ENCODE measurements around the gene VAMP5.

The VAMP5 gene

DNA sequence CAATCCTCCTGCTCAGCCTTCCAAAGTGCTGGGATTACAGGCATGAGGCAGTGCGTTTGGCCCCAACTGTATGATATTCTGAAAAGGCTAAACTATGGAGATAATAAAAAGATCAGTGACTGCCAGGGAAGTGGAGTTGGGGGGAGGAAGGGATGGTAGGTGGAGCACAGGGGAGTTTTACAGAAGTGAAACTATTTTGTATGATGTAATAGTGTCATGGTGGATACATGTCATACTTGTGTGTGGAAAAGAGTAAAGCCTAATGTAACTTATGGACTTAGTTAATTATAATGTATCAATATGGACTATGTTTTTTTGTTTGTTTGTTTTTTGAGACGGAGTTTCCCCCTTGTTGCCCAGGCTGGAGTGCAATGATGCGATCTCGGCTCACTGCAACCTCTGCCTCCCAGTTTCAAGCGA lies 20.1 kb upstream of the VAMP5 start:
- TF ChIP-seq, protein P1, sequence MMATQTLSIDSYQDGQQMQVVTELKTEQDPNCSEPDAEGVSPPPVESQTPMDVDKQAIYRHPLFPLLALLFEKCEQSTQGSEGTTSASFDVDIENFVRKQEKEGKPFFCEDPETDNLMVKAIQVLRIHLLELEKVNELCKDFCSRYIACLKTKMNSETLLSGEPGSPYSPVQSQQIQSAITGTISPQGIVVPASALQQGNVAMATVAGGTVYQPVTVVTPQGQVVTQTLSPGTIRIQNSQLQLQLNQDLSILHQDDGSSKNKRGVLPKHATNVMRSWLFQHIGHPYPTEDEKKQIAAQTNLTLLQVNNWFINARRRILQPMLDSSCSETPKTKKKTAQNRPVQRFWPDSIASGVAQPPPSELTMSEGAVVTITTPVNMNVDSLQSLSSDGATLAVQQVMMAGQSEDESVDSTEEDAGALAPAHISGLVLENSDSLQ (IDR thresholded peaks at IDR 0.05), result no peak
- no peak for TF ChIP-seq ARNT (IDR thresholded peaks at IDR 0.05)
- no peak for TF ChIP-seq ELF4 (IDR thresholded peaks at IDR 0.05)
- POLR2A ChIA-PET, result no interaction called here
- no peak for DNase-seq (ENCODE audit: extremely low spot score)
- CTCF ChIA-PET, result no interaction called here

- no peak for DNase-seq (ENCODE audit: extremely low spot score)
- TF ChIP-seq TARDBP (IDR thresholded peaks at IDR 0.05), result no peak
- no peak for TF ChIP-seq ELF4 (IDR thresholded peaks at IDR 0.05)
- TF ChIP-seq L3MBTL2 (conservative IDR thresholded peaks at IDR 0.05), result no peak
- TF ChIP-seq, protein P1 (IDR thresholded peaks at IDR 0.05), result no peak
- TF ChIP-seq ARNT (IDR thresholded peaks at IDR 0.05), result no peak
- no peak for TF ChIP-seq ZNF384 (IDR thresholded peaks at IDR 0.05)
- no peak for TF ChIP-seq FOXA1 (IDR thresholded peaks at IDR 0.05)
- no peak for TF ChIP-seq HDGF (IDR thresholded peaks at IDR 0.05; ENCODE audit: borderline replicate concordance)
- no peak for TF ChIP-seq BHLHE40 (IDR thresholded peaks at IDR 0.05; ENCODE audit: borderline replicate concordance)
- TF ChIP-seq FOXK2 (IDR thresholded peaks at IDR 0.05), result no peak
- no peak for TF ChIP-seq CTBP1 (IDR thresholded peaks at IDR 0.05; ENCODE audit: borderline replicate concordance)
- TF ChIP-seq SUZ12 (IDR thresholded peaks at IDR 0.05), result no peak
- TF ChIP-seq FOXM1 (IDR thresholded peaks at IDR 0.05; ENCODE audit: borderline replicate concordance), result no peak
- TF ChIP-seq LEF1 (IDR thresholded peaks at IDR 0.05; ENCODE audit: borderline replicate concordance), result no peak
- TF ChIP-seq NFRKB (IDR thresholded peaks at IDR 0.05), result no peak
- TF ChIP-seq SP1 (IDR thresholded peaks at IDR 0.05), result no peak
- ChIA-PET CTCF (no interaction called here), POLR2A (interaction anchor here (1.8 kb wide), 1 partner anchor 46 kb away, joined by 5 read pairs; the partner anchor contains the start of gene C2orf68)
Measured at GRCh38 chr2:85566265-85566664, 18.0 kb upstream of the VAMP5 start.

GRCh38 chr2:85575739-85576138 lies 8.5 kb upstream of the VAMP5 start:
- no peak for TF ChIP-seq L3MBTL2 (conservative IDR thresholded peaks at IDR 0.05)
- no peak for TF ChIP-seq CTBP1 (IDR thresholded peaks at IDR 0.05; ENCODE audit: borderline replicate concordance)
- no peak for TF ChIP-seq SP1 (IDR thresholded peaks at IDR 0.05)
- TF ChIP-seq SUZ12 (IDR thresholded peaks at IDR 0.05), result no peak
- TF ChIP-seq, protein P1 (IDR thresholded peaks at IDR 0.05), result no peak
- no peak for TF ChIP-seq ZNF384 (IDR thresholded peaks at IDR 0.05)
- no peak for TF ChIP-seq FOXA1 (IDR thresholded peaks at IDR 0.05)
- no peak for TF ChIP-seq FOXM1 (IDR thresholded peaks at IDR 0.05; ENCODE audit: borderline replicate concordance)
- no peak for TF ChIP-seq BHLHE40 (IDR thresholded peaks at IDR 0.05; ENCODE audit: borderline replicate concordance)
- no peak for TF ChIP-seq TARDBP (IDR thresholded peaks at IDR 0.05)
- TF ChIP-seq ARNT (IDR thresholded peaks at IDR 0.05), result no peak
- POLR2A ChIA-PET, result interaction anchor here (1.1 to 3.0 kb wide), 2 partner anchors 19 to 36 kb away, joined by 3 to 14 read pairs; partner anchors contain the start of genes C2orf68 and RNF181
- no peak for DNase-seq (ENCODE audit: extremely low spot score)
- CTCF ChIA-PET, result no interaction called here

DNA sequence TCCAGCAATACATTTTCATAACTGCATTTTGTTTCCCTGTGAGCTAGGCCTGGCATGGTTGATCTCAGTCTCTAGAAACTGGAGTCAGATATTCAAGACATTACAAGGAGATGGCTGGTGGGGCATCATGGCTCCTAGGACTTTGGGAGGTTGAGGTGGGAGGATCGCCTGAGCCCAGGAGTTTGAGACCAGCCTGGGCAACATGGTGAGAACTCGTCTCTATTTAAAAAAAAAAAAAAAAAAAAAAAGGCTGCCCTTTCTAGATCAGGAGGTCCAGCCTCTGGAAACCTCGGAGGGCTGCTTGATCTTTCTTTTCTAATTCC lies 7.2 kb upstream of the VAMP5 start:
- TF ChIP-seq SP1 (IDR thresholded peaks at IDR 0.05) (no peak), CTBP1 (IDR thresholded peaks at IDR 0.05; ENCODE audit: borderline replicate concordance) (no peak), FOXK2 (IDR thresholded peaks at IDR 0.05) (no peak), ARNT (IDR thresholded peaks at IDR 0.05) (no peak), LEF1 (IDR thresholded peaks at IDR 0.05; ENCODE audit: borderline replicate concordance) (no peak)
- TF ChIP-seq, protein P1 (IDR thresholded peaks at IDR 0.05), result no peak
- ChIA-PET CTCF (interaction anchor here (0.6 kb wide), 1 partner anchor 37 kb away, joined by 4 read pairs; no protein-coding TSS in a partner anchor), POLR2A (interaction anchor here (1.2 to 3.0 kb wide), 2 partner anchors 18 to 158 kb away, joined by 4 to 14 read pairs; partner anchors contain the start of gene RNF181)
- DNase-seq (ENCODE audit: extremely low spot score), result no peak

DNA sequence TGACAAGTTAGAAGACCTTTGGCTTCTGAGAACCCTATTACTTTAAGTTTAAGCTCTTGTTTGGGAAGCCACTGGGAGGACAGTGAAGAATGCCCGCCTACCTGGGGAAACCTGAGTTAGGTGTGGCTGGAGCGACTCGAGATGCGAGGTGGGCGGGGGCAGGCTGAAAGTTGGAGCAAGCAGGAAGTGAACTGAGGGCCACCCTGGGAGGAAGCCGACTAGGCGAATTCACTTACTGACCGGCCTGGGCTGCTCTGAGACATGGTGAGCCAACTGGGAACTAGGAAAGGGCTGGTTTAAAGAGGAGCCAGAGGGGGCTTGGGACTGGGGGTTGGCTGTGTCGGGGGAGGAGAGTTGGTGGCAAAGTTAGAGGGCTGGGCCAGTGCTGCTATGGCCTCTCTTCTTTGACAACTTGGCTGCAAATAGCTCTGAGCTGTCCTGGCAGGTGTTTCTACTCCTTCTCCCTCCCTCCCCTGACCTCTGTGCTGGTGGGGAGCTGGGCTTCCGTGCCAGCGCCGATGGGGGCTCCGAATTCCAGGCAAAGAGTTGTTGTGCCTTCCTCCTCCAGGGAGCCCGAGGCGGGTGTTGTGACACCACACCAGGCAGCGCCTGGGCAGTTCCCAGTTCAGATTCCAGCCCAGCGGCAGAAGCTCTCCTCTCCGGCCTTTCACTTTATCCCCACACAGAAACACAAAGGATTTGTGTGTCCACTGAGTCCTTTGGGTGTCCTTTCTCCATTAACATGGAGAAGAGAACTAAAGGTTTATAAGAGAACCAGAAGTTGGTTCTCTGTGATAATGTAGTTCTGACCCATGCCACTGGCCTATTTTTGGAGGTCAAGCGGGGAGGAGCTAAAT lies 6.6 kb upstream of the VAMP5 start, which contains the start of gene VAMP8:
Gene VAMP8, plus strand, starts transcription at position 201 of the 857 bp plus-strand sequence. Its CDS starts 61 bp downstream, at position 262.
- ChIA-PET POLR2A (interaction anchor here (0.6 to 3.0 kb wide), 7 partner anchors 17 to 159 kb away, joined by 3 to 14 read pairs (median 4); partner anchors contain the start of genes C2orf68 and RNF181), CTCF (interaction anchor here (0.6 kb wide), 2 partner anchors 26 to 36 kb away, joined by 3 to 4 read pairs; no protein-coding TSS in a partner anchor)
- no peak for DNase-seq (ENCODE audit: extremely low spot score)
- TF ChIP-seq FOXM1 (IDR thresholded peaks at IDR 0.05; ENCODE audit: borderline replicate concordance) (no peak), FOXK2 (IDR thresholded peaks at IDR 0.05) (no peak)
- TF ChIP-seq, protein P1 (IDR thresholded peaks at IDR 0.05), result no peak

Measured in HEK293T (cell line).